KOPT-K1 (cell line): ENCODE results near the gene CENPX.

Experiments used
- H3K27ac ChIP-seq: fragments of 200-600 bp; sonication (generic); 2 replicates; pipeline ENCODE4 v1.5.1; 2016; ENCODE audit warnings: antibody characterized with exemption, mild to moderate bottlenecking, low read depth, low read length; ENCODE audit not compliant: poor library complexity, severe bottlenecking
- H3K36me3 ChIP-seq: fragments of 200-600 bp; sonication (generic); 2 replicates; pipeline ENCODE4 v1.5.1; 2017; ENCODE audit warnings: antibody characterized with exemption, mild to moderate bottlenecking, low read length, moderate library complexity; ENCODE audit not compliant: insufficient read depth
- H3K9me3 ChIP-seq: fragments of 200-600 bp; sonication (generic); 2 replicates; pipeline ENCODE4 v1.5.1; 2017; ENCODE audit warnings: antibody characterized with exemption, low read length, mild to moderate bottlenecking; ENCODE audit not compliant: insufficient read depth, poor library complexity, severe bottlenecking

CENPX gene

GRCh38 chr17:82028246-82028645, 5.6 kb upstream of the CENPX start:
- Histone ChIP-seq H3K36me3 (peaks cover 34% of the 10 kb centered on the region; the same call in 1 of the 2 replicates), H3K27ac (no peak overlapping the region), H3K9me3 (no peaks in the 10 kb centered on the region)

- H3K27ac ChIP-seq, result no peak overlapping the region
- H3K9me3 ChIP-seq, result no peaks in the 10 kb centered on the region
- H3K36me3 ChIP-seq, result peaks cover 34% of the 10 kb centered on the region; the same call in 1 of the 2 replicates
Measured at GRCh38 chr17:82025401-82026107, 2.9 kb upstream of the CENPX start.

DNA sequence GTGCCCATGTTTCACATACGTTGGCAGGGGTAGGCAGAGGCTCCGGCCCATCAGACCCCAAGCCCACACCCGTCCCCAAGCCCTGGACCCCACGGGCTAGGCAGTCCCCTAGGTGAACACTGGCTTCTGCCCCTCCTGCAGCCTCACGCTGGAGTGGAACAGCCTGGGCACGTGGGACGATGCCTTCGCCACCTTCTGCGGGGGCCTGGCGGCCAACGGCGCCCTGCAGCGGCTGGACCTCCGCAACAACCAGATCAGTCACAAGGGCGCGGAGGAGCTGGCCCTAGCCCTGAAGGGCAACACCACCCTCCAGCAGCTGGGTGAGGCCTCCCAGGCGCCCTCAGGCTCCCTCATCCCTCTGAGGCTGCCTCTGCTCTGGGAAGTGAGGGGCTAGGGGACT, 2.2 kb upstream of the CENPX start:
- Histone ChIP-seq H3K9me3 (no peaks in the 10 kb centered on the region), H3K27ac (no peak overlapping the region), H3K36me3 (peaks cover 30% of the 10 kb centered on the region; the same call in 1 of the 2 replicates)

GRCh38 chr17:82023447-82024241, 966 bp upstream of the CENPX start:
- Histone ChIP-seq H3K9me3 (no peaks in the 10 kb centered on the region), H3K27ac (peak overlapping the region; percentile 70), H3K36me3 (peaks cover 28% of the 10 kb centered on the region)

DNA sequence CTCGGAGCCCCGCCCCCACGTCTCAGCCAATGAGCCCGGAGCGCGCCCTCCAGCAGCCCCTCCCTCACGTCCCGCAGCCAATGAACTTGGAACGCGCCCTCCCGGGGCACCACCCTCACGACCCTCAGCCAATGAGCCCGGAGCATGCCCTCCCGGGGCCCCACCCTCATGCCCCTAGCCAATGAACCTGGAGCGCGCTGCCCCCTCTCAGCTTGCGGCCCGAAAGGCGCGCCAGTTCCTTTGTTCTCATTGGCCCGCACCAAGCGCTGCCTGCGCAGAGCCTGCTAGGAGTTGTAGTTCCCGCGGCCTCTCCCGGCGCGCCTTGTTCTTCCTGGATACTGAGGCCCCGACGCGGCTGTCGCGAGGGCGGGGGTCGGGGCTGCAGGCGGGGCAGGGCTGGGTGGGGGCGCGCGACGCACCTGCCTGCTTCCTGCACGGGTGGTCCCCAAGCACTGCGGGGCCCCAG, 336 bp upstream of the CENPX start, which contains the start of gene LRRC45:
Gene LRRC45, plus strand, starts transcription at position 325 of the 466 bp plus-strand sequence. CDS start 339 bp downstream, outside the sequence.
- H3K27ac ChIP-seq, result peak within 1 kb of the TSS; percentile 82
- H3K36me3 ChIP-seq, result peaks cover 28% of the 10 kb centered on the region
- H3K9me3 ChIP-seq, result no peaks in the 10 kb centered on the region

DNA sequence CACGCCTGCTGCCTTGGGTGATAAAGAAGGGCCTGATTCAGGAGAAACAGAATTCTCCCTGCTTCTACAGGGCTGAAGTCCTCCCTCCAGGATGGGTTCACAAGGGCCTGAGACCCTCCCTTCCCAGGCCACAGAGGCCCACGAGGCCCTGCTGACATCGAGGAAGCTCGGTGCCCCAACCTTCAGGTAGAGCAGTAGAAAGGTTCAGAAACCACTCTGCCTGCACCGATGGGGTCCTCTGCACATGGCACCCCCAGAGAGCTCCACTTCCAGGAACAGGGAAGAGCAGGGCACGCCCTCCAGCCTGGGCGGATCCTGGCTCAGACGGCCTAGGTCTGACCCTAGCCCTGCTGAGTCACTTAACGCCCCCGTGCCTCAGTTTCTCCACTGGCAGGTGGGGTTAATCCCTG, 773 bp downstream of the CENPX start:
- H3K9me3 ChIP-seq, result no peaks in the 10 kb centered on the region
- peaks cover 24% of the 10 kb centered on the region for H3K36me3 ChIP-seq

GRCh38 chr17:82021107-82021899, 1.4 kb downstream of the CENPX start:
- H3K9me3 ChIP-seq, result no peaks in the 10 kb centered on the region
- H3K36me3 ChIP-seq, result peaks cover 23% of the 10 kb centered on the region
- peak overlapping the region; percentile 82 for H3K27ac ChIP-seq

More for the DNA sequence above, 773 bp downstream of the CENPX start:
- peak overlapping the region; percentile 82 for H3K27ac ChIP-seq

DNA sequence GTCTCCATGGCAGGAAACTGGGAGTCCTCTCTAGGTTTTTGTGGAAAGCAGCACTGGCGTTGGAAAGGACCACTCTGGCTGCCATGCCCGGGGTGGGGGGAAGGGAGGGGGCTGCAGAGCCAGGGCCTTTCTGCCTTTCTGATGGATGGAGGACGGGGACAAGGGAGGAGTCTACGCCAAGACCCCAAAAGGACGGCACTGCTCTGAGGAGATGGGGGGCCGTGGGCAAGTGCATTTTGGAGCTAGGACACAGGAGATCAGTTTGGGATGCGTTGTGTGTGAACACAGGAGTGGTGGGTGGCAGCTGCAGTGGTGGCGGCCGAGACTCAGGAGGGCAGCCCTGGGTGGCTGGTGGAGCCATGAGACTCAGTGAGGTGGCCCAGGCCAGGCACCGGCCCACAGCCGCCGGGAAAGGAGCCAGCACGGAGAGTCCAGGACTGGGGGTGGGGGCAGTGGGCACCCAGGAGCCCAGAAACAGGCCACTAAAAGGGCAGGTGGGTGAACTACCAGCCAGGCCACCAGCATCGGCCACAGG, 2.0 kb downstream of the CENPX start:
- H3K36me3 ChIP-seq, result peaks cover 23% of the 10 kb centered on the region
- no peaks in the 10 kb centered on the region for H3K9me3 ChIP-seq
- no peak overlapping the region for H3K27ac ChIP-seq

DNA sequence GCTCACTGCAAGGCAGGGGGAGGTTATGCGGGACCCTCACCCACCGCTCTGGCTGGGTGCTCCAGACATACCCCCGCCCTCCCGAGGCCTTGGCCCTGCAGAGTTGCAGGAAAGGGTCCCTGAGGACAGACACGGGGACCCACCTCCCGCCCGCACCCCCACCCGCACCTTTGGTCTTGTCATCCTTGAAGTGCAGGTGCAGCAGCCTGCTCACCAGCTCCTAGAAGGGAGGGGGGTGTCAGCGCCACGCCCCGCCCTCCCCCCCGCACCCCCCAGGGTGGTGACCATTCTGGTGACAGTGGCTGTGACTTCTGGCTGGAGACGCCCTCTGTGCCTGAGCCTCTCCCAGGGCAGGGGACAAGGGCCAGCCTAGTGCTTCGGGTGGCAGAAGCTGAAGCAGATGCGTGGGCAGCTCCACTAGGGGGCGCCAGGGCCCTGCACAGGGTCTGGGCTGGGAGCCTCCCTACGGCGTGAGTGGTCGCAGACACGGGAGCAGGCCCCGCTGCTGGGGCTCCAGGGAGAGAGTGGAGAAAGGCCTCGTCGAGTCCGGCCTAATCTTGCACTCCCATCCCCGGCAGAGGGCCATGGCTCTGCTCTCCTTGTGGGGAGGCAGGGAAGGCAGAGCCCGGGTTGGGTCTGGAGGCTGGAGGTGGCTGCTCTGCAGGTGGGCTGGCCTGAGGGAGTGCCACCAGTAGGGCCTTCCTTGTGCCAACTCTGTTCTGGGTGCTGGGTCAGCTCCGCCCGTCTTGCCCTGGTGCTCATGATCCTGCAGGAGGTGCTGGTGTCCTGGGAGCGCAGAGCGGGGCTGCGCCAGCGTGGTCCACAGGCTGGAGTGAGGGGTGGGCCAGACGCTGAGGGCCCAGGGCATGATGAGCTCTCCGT, 2.7 kb downstream of the CENPX start:
- Histone ChIP-seq H3K9me3 (no peaks in the 10 kb centered on the region), H3K27ac (no peak overlapping the region), H3K36me3 (peaks cover 23% of the 10 kb centered on the region)

DNA sequence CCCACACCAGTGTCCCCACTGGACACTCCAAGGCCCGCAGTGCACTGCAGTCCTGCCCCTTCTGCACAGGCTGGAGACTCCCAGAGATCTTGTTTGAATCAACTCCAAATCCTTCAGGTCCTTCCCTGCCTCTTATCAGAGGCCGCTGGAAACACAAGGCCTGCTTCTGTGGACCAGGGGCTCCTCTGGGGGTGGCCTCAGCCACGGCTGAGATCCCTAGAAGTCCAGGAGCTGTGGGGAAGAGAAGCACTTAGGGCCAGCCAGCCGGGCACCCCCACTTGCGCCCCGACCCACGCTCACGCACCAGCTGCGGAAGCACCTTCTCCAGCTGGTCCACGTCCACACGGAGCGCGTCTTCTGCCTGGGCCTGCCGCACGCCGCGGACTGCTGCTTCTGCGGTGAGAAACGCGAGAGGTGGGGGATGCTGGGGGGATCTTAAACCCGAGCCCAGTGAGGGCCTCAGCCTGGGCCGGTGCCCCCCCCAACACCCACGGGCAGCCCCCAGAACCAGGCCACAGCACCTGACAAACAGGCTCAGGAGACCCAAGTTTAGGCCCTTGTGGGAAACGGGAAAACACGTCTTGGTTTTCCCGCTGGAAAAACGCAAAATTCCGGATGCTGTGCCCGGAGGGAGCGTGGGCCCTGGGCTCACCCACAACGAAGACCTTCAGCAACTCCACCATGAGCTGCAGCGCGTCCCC, 3.5 kb downstream of the CENPX start:
- H3K9me3 ChIP-seq, result no peaks in the 10 kb centered on the region
- H3K36me3 ChIP-seq, result peaks cover 23% of the 10 kb centered on the region
- no peak overlapping the region for H3K27ac ChIP-seq

- Histone ChIP-seq H3K27ac (no peak overlapping the region), H3K36me3 (peaks cover 23% of the 10 kb centered on the region), H3K9me3 (no peaks in the 10 kb centered on the region)
Measured at GRCh38 chr17:82018152-82018988, 4.3 kb downstream of the CENPX start.

DNA sequence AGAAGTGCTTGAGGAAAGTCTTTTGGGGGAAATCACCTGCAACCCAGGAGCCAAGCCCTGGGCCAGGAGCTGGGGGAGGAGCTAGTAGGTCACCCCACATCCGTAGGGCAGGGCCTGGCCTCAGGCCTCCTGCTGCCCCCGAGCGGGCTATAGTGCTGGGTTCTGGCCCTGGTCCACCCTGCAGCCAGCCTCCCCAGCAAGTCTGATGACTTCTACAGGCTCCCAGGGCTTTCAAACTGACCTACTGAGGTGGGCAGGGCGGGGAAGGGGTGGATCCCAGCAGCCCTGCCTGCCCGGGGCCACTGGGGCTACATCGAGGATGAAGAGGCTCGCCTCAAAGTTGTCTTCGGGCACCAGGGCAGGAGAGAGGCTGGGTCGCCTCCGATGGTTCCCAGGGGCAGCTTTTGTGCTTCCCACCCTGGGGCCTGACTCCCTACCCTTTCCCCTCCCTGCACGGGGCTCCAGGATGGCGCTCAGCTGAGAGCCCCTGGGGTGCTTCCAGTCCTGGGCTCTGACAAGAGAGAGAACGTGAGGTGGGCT, 5.0 kb downstream of the CENPX start:
- Histone ChIP-seq H3K36me3 (peaks cover 23% of the 10 kb centered on the region), H3K9me3 (no peaks in the 10 kb centered on the region), H3K27ac (no peak overlapping the region)
